Sigmoid colon (tissue), 7 donors: ENCODE data around the gene KLF18. TPM values are rescaled to one million over a fixed set of nuclear protein-coding genes. Genes with fewer than 3 reads are reported as not detected.

Experiments used
- DNase-seq: peaks from one replicate; pipeline ENCODE4 v3.0.0-alpha.2; 2019
- H3K27ac ChIP-seq, 4 donors: fragments of 200-600 bp; sonication (generic); one replicate each; pipeline ENCODE4 v1.5.1; 2016 to 2019; ENCODE audit warnings: mild to moderate bottlenecking in 1 of 4
- H3K27me3 ChIP-seq, 3 donors: fragments of 200-600 bp; sonication (generic); one replicate each; pipeline ENCODE4 v1.5.1; 2019; ENCODE audit warnings: mild to moderate bottlenecking in 1 of 3
- H3K36me3 ChIP-seq, 4 donors: fragments of 200-600 bp; sonication (generic); one replicate each; pipeline ENCODE4 v1.5.1; 2016 to 2019
- H3K4me1 ChIP-seq, 4 donors: fragments of 200-600 bp; sonication (generic); one replicate each; pipeline ENCODE4 v1.5.1; 2017 to 2019
- H3K4me3 ChIP-seq, 4 donors: fragments of 200-600 bp; sonication (generic); one replicate each; pipeline ENCODE4 v1.5.1; 2017 to 2019; ENCODE audit warnings: mild to moderate bottlenecking in 2 of 4, moderate library complexity in 1 of 4
- H3K9me3 ChIP-seq, 4 donors: fragments of 200-600 bp in 3 of 4; sonication (generic) in 3 of 4; one replicate each; pipeline versions ENCODE4 v1.5.1 to v1.6.1; 2013 to 2019
- EP300 ChIP-seq, 4 donors: sonication (generic); formaldehyde crosslinking; IDR thresholded peaks; one replicate each; pipeline ENCODE4 v1.6.1; 2017; ENCODE audit warnings: antibody characterized with exemption in 4 of 4
- POLR2A ChIP-seq, 2 donors: fragments of 450-650 bp; IDR thresholded peaks; one replicate each; pipeline ENCODE4 v1.6.1; 2016; ENCODE audit warnings: antibody characterized with exemption in 2 of 2, mild to moderate bottlenecking in 2 of 2, moderate library complexity in 2 of 2
- POLR2AphosphoS5 ChIP-seq, 4 donors: sonication (generic); formaldehyde crosslinking; IDR thresholded peaks; one replicate each; pipeline ENCODE4 v1.6.1; 2017; ENCODE audit warnings: antibody characterized with exemption in 4 of 4
- WGBS, 2 donors: extraction: QIAGEN DNeasy Blood & Tissue Kit; methylation state at CpG; one replicate each; pipeline ENCODE4 v1.1.7; 2013; 5-methylcytosine and 5-hydroxymethylcytosine counted together
- intact Hi-C: fragments of 100-400 bp; cut with DNase I; formaldehyde crosslinking; loops from one replicate; pipeline ENCODE4 v1.15.1; 2023
- polyA plus RNA-seq, 3 donors: library from polyadenylated mRNA; stranded (reverse); fragments of 200-250 nt; gene quantifications; one replicate each; pipeline ENCODE4 v1.2.3, GENCODE V29; 2013
- total RNA-seq, 4 donors: library from RNA; depleted of rRNA; stranded (reverse); fragments of >200 nt; gene quantifications; one replicate each; pipeline ENCODE4 v1.1.0, GENCODE V29; 2016
- TF ChIP-seq, protein P1 (sequence below), 4 experiments: fragments of 450-650 bp in 3 of 4; fragments of 200-600 bp in 1 of 4; IDR thresholded peaks; one replicate each; pipeline ENCODE4 v1.5.1; 2016 to 2019; ENCODE audit warnings: antibody characterized with exemption in 4 of 4, mild to moderate bottlenecking in 3 of 4, moderate library complexity in 2 of 4
- donor health status: healthy with polysubstance abuse.
- donor health status: Bipolar disorder and iron deficiency.
- donor health status: healthy.

The KLF18 gene
- not detected for total RNA-seq
- polyA plus RNA-seq = under 1 TPM in 1 of 3 donors, not detected in 2; under 0.01 TPM

DNA sequence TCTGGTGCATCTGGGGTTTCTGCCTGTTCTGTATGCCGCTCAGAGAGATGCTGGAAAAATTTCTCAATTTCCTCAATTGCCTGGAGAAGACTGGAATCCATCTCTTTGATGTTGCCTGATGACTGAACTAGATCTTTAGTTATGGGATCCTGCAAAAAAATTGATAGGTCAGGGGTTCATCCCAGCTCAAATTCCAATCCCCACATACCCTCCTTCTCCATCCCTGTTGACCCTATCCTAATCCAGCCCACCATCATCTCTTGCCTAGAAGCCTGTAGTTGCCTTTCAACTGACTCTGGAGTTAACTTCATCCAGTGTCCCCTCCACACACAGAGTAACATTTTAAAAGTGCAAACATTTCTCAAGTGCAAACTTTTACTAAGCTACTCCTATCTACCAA lies at the start of gene KLF18:
Gene KLF18 (minus strand): TSS at position 101 of the 400 bp plus-strand sequence. CDS start 0 bp downstream, at position 101.
- WGBS, 2 donors = 86 to 89% methylated on average over 1 of the region's 1 CpG
- Histone ChIP-seq H3K36me3 (no peaks in the 10 kb centered on the region), H3K9me3 (peaks cover 0 to 7% (median 2%) of the 10 kb centered on the region in 4 donors), H3K27me3 (no peaks in the 10 kb centered on the region), H3K4me1 (no peaks in the 10 kb centered on the region), H3K4me3 (no peak within 1 kb of the TSS), H3K27ac (no peak within 1 kb of the TSS)
- no peak for DNase-seq
- TF ChIP-seq POLR2A (IDR thresholded peaks at IDR 0.05) (no peak), EP300 (IDR thresholded peaks at IDR 0.05) (no peak), POLR2AphosphoS5 (IDR thresholded peaks at IDR 0.05) (no peak)
- TF ChIP-seq, protein P1, sequence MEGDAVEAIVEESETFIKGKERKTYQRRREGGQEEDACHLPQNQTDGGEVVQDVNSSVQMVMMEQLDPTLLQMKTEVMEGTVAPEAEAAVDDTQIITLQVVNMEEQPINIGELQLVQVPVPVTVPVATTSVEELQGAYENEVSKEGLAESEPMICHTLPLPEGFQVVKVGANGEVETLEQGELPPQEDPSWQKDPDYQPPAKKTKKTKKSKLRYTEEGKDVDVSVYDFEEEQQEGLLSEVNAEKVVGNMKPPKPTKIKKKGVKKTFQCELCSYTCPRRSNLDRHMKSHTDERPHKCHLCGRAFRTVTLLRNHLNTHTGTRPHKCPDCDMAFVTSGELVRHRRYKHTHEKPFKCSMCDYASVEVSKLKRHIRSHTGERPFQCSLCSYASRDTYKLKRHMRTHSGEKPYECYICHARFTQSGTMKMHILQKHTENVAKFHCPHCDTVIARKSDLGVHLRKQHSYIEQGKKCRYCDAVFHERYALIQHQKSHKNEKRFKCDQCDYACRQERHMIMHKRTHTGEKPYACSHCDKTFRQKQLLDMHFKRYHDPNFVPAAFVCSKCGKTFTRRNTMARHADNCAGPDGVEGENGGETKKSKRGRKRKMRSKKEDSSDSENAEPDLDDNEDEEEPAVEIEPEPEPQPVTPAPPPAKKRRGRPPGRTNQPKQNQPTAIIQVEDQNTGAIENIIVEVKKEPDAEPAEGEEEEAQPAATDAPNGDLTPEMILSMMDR (IDR thresholded peaks at IDR 0.05) = no peak
- intact Hi-C loops = no loop called here

DNA sequence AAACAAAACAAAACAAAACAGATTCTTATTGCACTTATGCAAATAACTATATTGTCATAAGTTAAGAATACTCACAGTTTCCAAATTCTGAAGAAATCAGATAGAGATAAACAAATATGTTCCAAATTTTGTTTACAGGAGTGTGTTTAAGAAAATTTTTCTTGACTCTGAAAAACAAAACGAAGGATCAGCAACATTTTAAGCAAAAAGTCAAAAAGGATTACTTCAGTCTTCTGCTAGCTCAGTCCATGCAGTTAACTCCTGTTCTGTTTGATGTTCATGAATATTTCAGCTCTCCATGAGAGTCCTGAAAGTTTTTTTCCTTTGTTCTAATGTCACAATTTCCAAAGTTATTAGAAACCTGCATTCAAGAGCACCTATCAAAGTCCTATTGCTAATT lies 33.2 kb upstream of the KLF18 start:
- TF ChIP-seq POLR2AphosphoS5 (IDR thresholded peaks at IDR 0.05) = no peak
- no peak for TF ChIP-seq EP300 (IDR thresholded peaks at IDR 0.05)
- no peak for TF ChIP-seq POLR2A (IDR thresholded peaks at IDR 0.05)
- TF ChIP-seq, protein P1 (IDR thresholded peaks at IDR 0.05) = no peak
- 71 to 79% methylated on average over 1 of the region's 1 CpG for WGBS, 2 donors
- Histone ChIP-seq H3K9me3 (no peaks in the 10 kb centered on the region), H3K27me3 (peaks cover 0 to 4% (median 0%) of the 10 kb centered on the region in 3 donors), H3K36me3 (no peaks in the 10 kb centered on the region), H3K27ac (no peak overlapping the region), H3K4me3 (no peak overlapping the region), H3K4me1 (no peaks in the 10 kb centered on the region)
- DNase-seq = no peak
- intact Hi-C loops = no loop called here

DNA sequence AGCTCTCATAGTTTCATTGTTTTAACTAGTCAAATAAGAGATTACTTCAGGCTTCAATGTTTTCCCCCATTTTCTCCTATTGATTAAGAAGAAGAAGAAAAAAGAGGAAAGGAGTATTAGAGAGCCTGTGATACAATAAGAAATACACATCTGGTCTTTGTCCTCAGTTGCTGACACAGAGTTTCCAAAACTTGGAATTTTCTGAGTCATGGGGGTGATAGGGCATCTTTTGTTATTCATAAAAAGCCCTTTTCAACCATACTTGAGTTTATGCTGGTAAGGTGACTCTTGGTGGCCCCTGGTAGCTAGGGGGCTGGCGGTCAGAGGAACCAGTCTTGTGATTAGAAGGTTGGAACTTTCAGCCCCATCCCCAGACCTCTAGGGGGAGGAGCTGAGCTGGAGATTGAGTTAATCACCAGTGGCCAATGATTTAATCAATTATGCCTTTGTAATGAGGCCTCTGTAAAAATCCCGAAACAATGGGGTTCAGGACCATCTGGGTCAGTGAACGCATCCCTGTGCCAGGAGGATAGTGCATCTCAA lies 28.9 kb upstream of the KLF18 start:
- H3K36me3 ChIP-seq = no peaks in the 10 kb centered on the region
- no peak overlapping the region for H3K27ac ChIP-seq
- TF ChIP-seq EP300 (IDR thresholded peaks at IDR 0.05) (no peak), POLR2A (IDR thresholded peaks at IDR 0.05) (no peak), POLR2AphosphoS5 (IDR thresholded peaks at IDR 0.05) (no peak)
- TF ChIP-seq, protein P1 (IDR thresholded peaks at IDR 0.05) = no peak
- no peaks in the 10 kb centered on the region for H3K4me1 ChIP-seq
- H3K27me3 ChIP-seq = peaks cover 0 to 4% (median 0%) of the 10 kb centered on the region in 3 donors
- H3K9me3 ChIP-seq = no peaks in the 10 kb centered on the region
- DNase-seq = no peak
- intact Hi-C loops = no loop called here
- H3K4me3 ChIP-seq = no peak overlapping the region
- WGBS, 2 donors = 94 to 95% methylated on average over 3 of the region's 3 CpGs

DNA sequence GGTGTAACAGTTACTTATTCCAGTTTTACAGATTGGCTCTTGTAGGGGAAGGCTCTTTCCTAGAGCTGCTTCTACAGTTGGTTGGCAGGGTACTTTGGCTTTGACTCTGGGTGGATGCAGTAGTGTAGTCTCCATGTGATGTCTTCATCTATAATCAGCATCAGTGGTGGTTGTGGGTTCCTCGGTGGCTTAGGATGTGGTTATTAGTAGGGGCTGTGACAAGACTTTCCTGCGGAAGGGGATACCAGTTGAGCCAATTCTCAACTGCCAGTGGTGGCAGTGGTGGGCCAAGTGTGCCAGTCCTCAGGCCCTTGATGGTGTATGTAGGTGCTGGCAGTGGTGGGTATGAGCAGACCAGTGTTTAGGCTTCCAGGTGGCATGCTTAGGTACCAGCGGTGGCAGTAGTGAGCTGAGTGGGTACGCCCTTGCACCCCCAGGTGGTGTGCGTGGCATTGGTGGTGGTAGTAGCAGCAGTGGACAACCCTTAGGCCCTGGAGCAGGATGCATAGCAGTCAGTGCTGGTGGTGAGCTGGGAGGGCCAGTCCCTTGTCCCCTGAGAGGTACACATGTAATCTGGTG lies 27.2 kb upstream of the KLF18 start:
- intact Hi-C loops = no loop called here
- no peaks in the 10 kb centered on the region for H3K4me1 ChIP-seq
- H3K27me3 ChIP-seq = peaks cover 0 to 4% (median 0%) of the 10 kb centered on the region in 3 donors
- no peaks in the 10 kb centered on the region for H3K9me3 ChIP-seq
- no peak for DNase-seq
- no peak overlapping the region for H3K4me3 ChIP-seq
- 82 to 85% methylated on average over 5 of the region's 5 CpGs for WGBS, 2 donors
- H3K36me3 ChIP-seq = no peaks in the 10 kb centered on the region
- no peak for TF ChIP-seq EP300 (IDR thresholded peaks at IDR 0.05)
- no peak for TF ChIP-seq POLR2AphosphoS5 (IDR thresholded peaks at IDR 0.05)
- TF ChIP-seq, protein P1 (IDR thresholded peaks at IDR 0.05) = no peak
- TF ChIP-seq POLR2A (IDR thresholded peaks at IDR 0.05) = no peak
- H3K27ac ChIP-seq = no peak overlapping the region
